ENCODE measurements around the gene ABHD4. TPM values are rescaled to one million over a fixed set of nuclear protein-coding genes. Genes with fewer than 3 reads are reported as not detected.

Gene ABHD4
- polyA plus RNA-seq, 2 of the 4 experiments (the other 2 are of a cell fraction) = 58.3 to 70.7 TPM

GRCh38 chr14:22598896-22599244 is 770 bp downstream of the ABHD4 start:
- Histone ChIP-seq H3K9me3 (no peaks in the 10 kb centered on the region), H3K27ac (peak overlapping the region; percentile 86 to 91), H3K4me3 (peak overlapping the region; percentile 84), H3K4me1 (peaks cover 54% of the 10 kb centered on the region), H3K4me2 (peak overlapping the region; percentile 95)
- 2% methylated on average over 5 of the region's 5 CpGs for WGBS (ENCODE audit: missing lambda C conversion rate)
- ATAC-seq (peak; percentile 78 to 84), DNase-seq (ENCODE audit: low read depth in 1 of 2, low spot score in 1 of 2) (peak; percentile 70 to 81), FAIRE-seq (no peak)
- CTCF ChIA-PET = interaction anchor here (0.6 to 8.8 kb wide), 20 partner anchors 9 to 441 kb away, joined by 3 to 85 read pairs (median 4); partner anchors contain the start of genes DAD1, OR6J1 and OXA1L
- TF ChIP-seq CHD4 (IDR thresholded peaks at IDR 0.05; ENCODE audit: borderline replicate concordance) (no peak), RAD21 (conservative IDR thresholded peaks at IDR 0.05 in 1 of 2, IDR thresholded peaks at IDR 0.05 in 1 of 2) (peak in 1 of 2 experiments; percentile 22; a peak in 1 of 5 replicates), ZSCAN20 (CRISPR knock-in tag; IDR thresholded peaks at IDR 0.05) (no peak), EP300 (IDR thresholded peaks at IDR 0.05) (no peak), NFE2L2 (conservative IDR thresholded peaks at IDR 0.05; ENCODE audit: low read length) (peak; percentile 55; the same call in 1 of the 2 replicates), MAFK (IDR thresholded peaks at IDR 0.05; ENCODE audit: partially characterized antibody) (peak; percentile 73), CBX8 (IDR thresholded peaks at IDR 0.05) (no peak), RCOR1 (IDR thresholded peaks at IDR 0.05; ENCODE audit: low read depth, low read length) (no peak), KDM1A (IDR thresholded peaks at IDR 0.05; ENCODE audit: low read depth) (no peak), SMC3 (IDR thresholded peaks at IDR 0.05) (peak; percentile 42; the same call in 2 of the 3 replicates), RNF2 (IDR thresholded peaks at IDR 0.05; ENCODE audit: borderline replicate concordance, low read depth) (no peak), TP53 (CRISPR knock-in tag; IDR thresholded peaks at IDR 0.05) (no peak), FOSL2 (IDR thresholded peaks at IDR 0.05) (no peak), FOSL2 (CRISPR knock-in tag; IDR thresholded peaks at IDR 0.05) (peak; percentile 59), BHLHE40 (IDR thresholded peaks at IDR 0.05; ENCODE audit: low read depth, low read length) (no peak), ZC3H11A (IDR thresholded peaks at IDR 0.05) (no peak), RARB (CRISPR knock-in tag; IDR thresholded peaks at IDR 0.05) (no peak), EHMT2 (IDR thresholded peaks at IDR 0.05; ENCODE audit: low read depth) (no peak), CTCF (IDR thresholded peaks at IDR 0.05) (peak; percentile 37; the same call in 2 of the 3 replicates)
- POLR2A ChIA-PET = interaction anchor here (0.8 to 2.9 kb wide), 9 partner anchors 9 to 167 kb away, joined by 3 to 42 read pairs (median 6); partner anchors contain the start of genes DAD1 and OXA1L

- FAIRE-seq = no peak
- H3K4me1 ChIP-seq = peaks cover 56% of the 10 kb centered on the region
- CTCF ChIA-PET = interaction anchor here (0.7 to 8.8 kb wide), 18 partner anchors 9 to 301 kb away, joined by 3 to 85 read pairs (median 4); partner anchors contain the start of genes DAD1, OR6J1 and OXA1L
- 46% methylated on average over 3 of the region's 3 CpGs for WGBS (ENCODE audit: missing lambda C conversion rate)
- TF ChIP-seq ZSCAN20 (CRISPR knock-in tag; IDR thresholded peaks at IDR 0.05) (no peak), MYC (IDR thresholded peaks at IDR 0.05; ENCODE audit: borderline replicate concordance, low read length) (no peak), HEYL (CRISPR knock-in tag; IDR thresholded peaks at IDR 0.05) (no peak), ESRRA (IDR thresholded peaks at IDR 0.05; ENCODE audit: borderline replicate concordance, low read length) (no peak), NPAS2 (CRISPR knock-in tag; IDR thresholded peaks at IDR 0.05; ENCODE audit: borderline replicate concordance) (no peak), ZNF302 (CRISPR knock-in tag; IDR thresholded peaks at IDR 0.05) (no peak), NFE2L2 (conservative IDR thresholded peaks at IDR 0.05; ENCODE audit: low read length) (no peak), CHD4 (IDR thresholded peaks at IDR 0.05; ENCODE audit: borderline replicate concordance) (no peak)
- ATAC-seq = no peak
- peak overlapping the region; percentile 95 for H3K4me2 ChIP-seq
- no peak for DNase-seq (ENCODE audit: low read depth in 1 of 2, low spot score in 1 of 2)
- H3K27ac ChIP-seq = peak overlapping the region; percentile 86 to 91
- no peaks in the 10 kb centered on the region for H3K9me3 ChIP-seq
- POLR2A ChIA-PET = interaction anchor here (0.8 to 2.9 kb wide), 9 partner anchors 8 to 167 kb away, joined by 3 to 42 read pairs (median 6); partner anchors contain the start of genes DAD1 and OXA1L
- H3K4me3 ChIP-seq = peak overlapping the region; percentile 84
Measured at GRCh38 chr14:22599349-22599748, 1.2 kb downstream of the ABHD4 start.

Measured in A549 (cell line).